GM23338 (cell line): ENCODE measurements around the gene MMP25. TPM values are rescaled to one million over a fixed set of nuclear protein-coding genes. Genes with fewer than 3 reads are reported as not detected.

Source experiments
- ATAC-seq: fragments of 200-7000 bp; cut with Tn5 transposase; 3 replicates; pipeline ENCODE4 v1.9.1; 2020
- DNase-seq: peaks from one replicate; pipeline ENCODE4 v3.0.0-alpha.2; 2015; ENCODE audit warnings: low spot score
- H2AFZ ChIP-seq: fragments of 200-600 bp; sonication (generic); 2 replicates; pipeline ENCODE4 v1.8.0; 2016; ENCODE audit warnings: antibody characterized with exemption, mild to moderate bottlenecking, moderate library complexity
- H3F3A ChIP-seq: fragments of 200-600 bp; sonication (generic); replicated peaks from 2 replicates; pipeline ENCODE4 v1.8.0; 2017; ENCODE audit warnings: antibody characterized with exemption, mixed run types, low read depth
- H3K27ac ChIP-seq: fragments of 200-600 bp; sonication (generic); 2 replicates; pipeline ENCODE4 v1.6.1; 2016; ENCODE audit warnings: low read depth
- H3K27me3 ChIP-seq: fragments of 200-600 bp; sonication (generic); 2 replicates; pipeline ENCODE4 v1.8.0; 2016; ENCODE audit warnings: mild to moderate bottlenecking, mixed run types, moderate library complexity; ENCODE audit not compliant: insufficient read depth
- H3K36me3 ChIP-seq: fragments of 200-600 bp; sonication (generic); 2 replicates; pipeline ENCODE4 v1.8.0; 2016; ENCODE audit warnings: mild to moderate bottlenecking; ENCODE audit not compliant: insufficient read depth
- H3K4me1 ChIP-seq: fragments of 200-600 bp; sonication (generic); 2 replicates; pipeline ENCODE4 v1.8.0; 2016; ENCODE audit warnings: mild to moderate bottlenecking, moderate library complexity; ENCODE audit not compliant: insufficient read depth
- H3K4me2 ChIP-seq: fragments of 200-600 bp; sonication (generic); 2 replicates; pipeline ENCODE4 v1.7.1; 2017; ENCODE audit warnings: mixed run types
- H3K4me3 ChIP-seq: fragments of 200-600 bp; sonication (generic); 2 replicates; pipeline ENCODE4 v1.6.1; 2016; ENCODE audit warnings: mixed run types
- H3K79me2 ChIP-seq: fragments of 200-600 bp; sonication (generic); replicated peaks from 2 replicates; pipeline ENCODE4 v1.8.0; 2017; ENCODE audit warnings: mild to moderate bottlenecking; ENCODE audit not compliant: insufficient read depth
- H3K9me2 ChIP-seq: fragments of 200-600 bp; sonication (generic); 2 replicates; pipeline ENCODE4 v1.8.0; 2017; ENCODE audit not compliant: insufficient read depth
- H4K20me1 ChIP-seq: fragments of 200-600 bp; sonication (generic); replicated peaks from 2 replicates; pipeline ENCODE4 v1.8.0; 2017; ENCODE audit warnings: mild to moderate bottlenecking; ENCODE audit not compliant: insufficient read depth
- H3K27ac Mint-ChIP-seq: 2 replicates; pipeline ENCODE4 v1.8.0; 2020; ENCODE audit warnings: inconsistent platforms, mild to moderate bottlenecking, moderate library complexity, mixed read lengths
- H3K27me3 Mint-ChIP-seq: 3 replicates; pipeline ENCODE4 v1.8.0; 2022; ENCODE audit warnings: low read depth, mild to moderate bottlenecking, moderate library complexity, mixed read lengths, inconsistent platforms; ENCODE audit not compliant: insufficient read depth, poor library complexity
- H3K36me3 Mint-ChIP-seq: 3 replicates; pipeline ENCODE4 v1.8.0; 2021; ENCODE audit warnings: low read depth, mild to moderate bottlenecking, inconsistent platforms, moderate library complexity, mixed read lengths
- H3K4me1 Mint-ChIP-seq: 3 replicates; pipeline ENCODE4 v1.8.0; 2020; ENCODE audit warnings: mild to moderate bottlenecking, inconsistent platforms, mixed read lengths
- H3K4me3 Mint-ChIP-seq: 3 replicates; pipeline ENCODE4 v1.8.0; 2021; ENCODE audit warnings: moderate library complexity, mild to moderate bottlenecking, inconsistent platforms, mixed read lengths
- H3K9me3 Mint-ChIP-seq: 3 replicates; pipeline ENCODE4 v1.8.0; 2020; ENCODE audit warnings: moderate library complexity, mild to moderate bottlenecking, inconsistent platforms, mixed read lengths
- CREB1 ChIP-seq: fragments of 250-450 bp; sonication (Bioruptor Pico); IDR thresholded peaks from 2 replicates; pipeline ENCODE4 v1.5.0; 2020; ENCODE audit warnings: low read depth, mild to moderate bottlenecking, moderate library complexity
- CTCF ChIP-seq, 2 experiments: fragments of 200-600 bp in 1 of 2; sonication (generic) in 1 of 2; conservative IDR thresholded peaks; 2 replicates each; pipeline versions ENCODE4 v1.5.1 to v1.6.1; 2016 to 2017; ENCODE audit warnings: antibody characterized with exemption in 2 of 2, low read depth in 2 of 2, mild to moderate bottlenecking in 2 of 2, moderate library complexity in 1 of 2
- ETS1 ChIP-seq: IDR thresholded peaks from 2 replicates; pipeline ENCODE4 v1.6.1; 2016; ENCODE audit warnings: antibody characterized with exemption
- EZH2 ChIP-seq: fragments of 200-600 bp; sonication (generic); IDR thresholded peaks from one replicate; pipeline ENCODE4 v1.8.0; 2017; ENCODE audit warnings: antibody characterized with exemption, mild to moderate bottlenecking, low read depth; ENCODE audit not compliant: unreplicated experiment
- EZH2phosphoT487 ChIP-seq: fragments of 200-600 bp; sonication (generic); IDR thresholded peaks from one replicate; pipeline ENCODE4 v1.8.1; 2018; ENCODE audit warnings: antibody characterized with exemption; ENCODE audit not compliant: unreplicated experiment
- JUNB ChIP-seq: IDR thresholded peaks from one replicate; pipeline ENCODE4 v1.6.1; 2016; ENCODE audit warnings: antibody characterized with exemption; ENCODE audit not compliant: unreplicated experiment
- NANOG ChIP-seq: IDR thresholded peaks from 2 replicates; pipeline ENCODE4 v1.6.1; 2016; ENCODE audit warnings: antibody characterized with exemption, borderline replicate concordance
- POLR2AphosphoS5 ChIP-seq: IDR thresholded peaks from 2 replicates; pipeline ENCODE4 v1.6.1; 2016; ENCODE audit warnings: antibody characterized with exemption, low read depth
- REST ChIP-seq: IDR thresholded peaks from one replicate; pipeline ENCODE4 v1.6.1; 2018; ENCODE audit warnings: antibody characterized with exemption; ENCODE audit not compliant: unreplicated experiment
- STAT1 ChIP-seq: IDR thresholded peaks from one replicate; pipeline ENCODE4 v1.6.1; 2016; ENCODE audit warnings: antibody characterized with exemption; ENCODE audit not compliant: unreplicated experiment
- ZNF114 ChIP-seq: fragments of 250-450 bp; sonication (Bioruptor Pico); IDR thresholded peaks from 2 replicates; pipeline ENCODE4 v1.5.0; 2020; ENCODE audit warnings: mild to moderate bottlenecking, moderate library complexity
- ZNF331 ChIP-seq: fragments of 250-450 bp; sonication (Bioruptor Pico); IDR thresholded peaks from 2 replicates; pipeline ENCODE4 v1.5.0; 2020; ENCODE audit warnings: low read depth, mild to moderate bottlenecking, moderate library complexity
- ZNF462 ChIP-seq: fragments of 250-450 bp; sonication (Bioruptor Pico); IDR thresholded peaks from 2 replicates; pipeline ENCODE4 v1.5.0; 2020; ENCODE audit warnings: mild to moderate bottlenecking, moderate library complexity
- polyA plus RNA-seq: library from polyadenylated mRNA; unstranded; fragments of >200 nt; fragmentation: Nextera tagmentation; extraction: Ambion mirVana; gene quantifications from 2 replicates; pipeline ENCODE4 v1.2.1, GENCODE V29; 2016
- total RNA-seq: library from RNA; depleted of rRNA; stranded (reverse); fragments of >200 nt; shearing (Covaris generic); gene quantifications from 2 replicates; pipeline ENCODE4 v1.2.3, GENCODE V29; 2014

The MMP25 gene
- total and polyA plus RNA-seq, 2 experiments from 2014 or later: 7.7 to 15.9 TPM

GRCh38 chr16:3017794-3018506 is 28.4 kb upstream of the MMP25 start, which contains the start of gene CLDN6:
Gene CLDN6 (minus strand): TSS chr16:3018183. CDS start chr16:3016021, 2,162 bp downstream.
- H3K9me2 ChIP-seq: no peaks in the 10 kb centered on the region
- H3K27ac ChIP-seq: peak within 1 kb of the TSS; percentile 99
- peak; percentile 98 for DNase-seq
- Mint-ChIP-seq H3K27me3 (peaks cover 49% of the 10 kb centered on the region), H3K4me3 (peak within 1 kb of the TSS; percentile 95), H3K9me3 (peaks cover 7% of the 10 kb centered on the region; the same call in 2 of the 3 replicates), H3K4me1 (peaks cover 57% of the 10 kb centered on the region), H3K27ac (peak within 1 kb of the TSS; percentile 99), H3K36me3 (peaks cover 49% of the 10 kb centered on the region)
- no peak within 1 kb of the TSS for H2AFZ ChIP-seq
- peaks cover 59% of the 10 kb centered on the region for H3F3A ChIP-seq
- peak within 1 kb of the TSS; percentile 99 for H3K4me2 ChIP-seq
- no peak for TF ChIP-seq ZNF114 (CRISPR knock-in tag)
- TF ChIP-seq EZH2: no peak
- no peak for TF ChIP-seq EZH2phosphoT487
- no peak for TF ChIP-seq ZNF331 (CRISPR knock-in tag)
- peak; percentile 99 for TF ChIP-seq CREB1 (CRISPR knock-in tag)
- TF ChIP-seq NANOG: no peak
- peak; percentile 100 for TF ChIP-seq POLR2AphosphoS5
- no peak for TF ChIP-seq ZNF462 (CRISPR knock-in tag)
- TF ChIP-seq REST: no peak
- TF ChIP-seq JUNB: no peak
- TF ChIP-seq ETS1: peak; percentile 60; the same call in 1 of the 2 replicates
- TF ChIP-seq STAT1: no peak
- TF ChIP-seq CTCF (conservative IDR thresholded peaks at IDR 0.05; ENCODE audit: low read depth in 2 of 2): peak; percentile 75 to 94
- H3K27me3 ChIP-seq: no peaks in the 10 kb centered on the region; the same call in 1 of the 2 replicates
- peak within 1 kb of the TSS; percentile 99 for H3K4me3 ChIP-seq
- peaks cover 36% of the 10 kb centered on the region for H4K20me1 ChIP-seq
- H3K4me1 ChIP-seq: peaks cover 62% of the 10 kb centered on the region
- H3K36me3 ChIP-seq: no peaks in the 10 kb centered on the region
- H3K79me2 ChIP-seq: peaks cover 39% of the 10 kb centered on the region
- peak; percentile 19 for ATAC-seq
